Superior temporal gyrus (tissue), 1 donor: Measurements from ENCODE around the gene GABRG3.
A peak's percentile ranks its signal among the peaks of the same experiment; 100 is the strongest.

Source experiments
- DNase-seq: peaks from one replicate; pipeline ENCODE4 v3.0.0-alpha.2; 2016; ENCODE audit errors: extremely low spot score

GABRG3 gene

GRCh38 chr15:27064080-27064479 is 93.1 kb downstream of the GABRG3 start:
- no peak for DNase-seq

GRCh38 chr15:27065151-27065550 is 94.2 kb downstream of the GABRG3 start:
- DNase-seq = no peak

- DNase-seq = no peak
These were observed 94.8 kb downstream of the GABRG3 start for GRCh38 chr15:27065785-27066184.

- no peak for DNase-seq
These were observed 95.5 kb downstream of the GABRG3 start for GRCh38 chr15:27066446-27066845.

- DNase-seq = no peak
These were observed 96.2 kb downstream of the GABRG3 start for GRCh38 chr15:27067175-27067574.

GRCh38 chr15:27070841-27071240 is 99.9 kb downstream of the GABRG3 start:
- no peak for DNase-seq

DNA sequence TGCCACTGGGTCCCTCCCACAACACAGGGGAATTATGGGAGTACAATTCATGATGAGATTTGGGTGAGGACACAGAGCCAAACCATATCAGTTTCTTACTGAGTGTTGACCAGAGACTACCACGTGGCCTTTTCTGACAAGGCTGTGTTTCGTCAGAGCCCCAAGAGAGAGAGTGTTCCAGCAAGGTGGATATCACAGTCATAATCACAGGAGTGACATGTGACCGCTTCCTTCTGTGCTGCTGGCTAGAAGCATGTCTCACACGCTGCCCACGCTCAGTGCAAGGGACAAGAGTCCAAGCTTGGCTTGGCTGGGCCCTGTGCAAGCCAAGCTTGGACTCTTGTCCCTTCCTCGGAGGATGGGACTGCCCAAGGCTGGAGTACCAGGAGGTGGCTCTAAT is 103.2 kb downstream of the GABRG3 start:
- DNase-seq = no peak

DNA sequence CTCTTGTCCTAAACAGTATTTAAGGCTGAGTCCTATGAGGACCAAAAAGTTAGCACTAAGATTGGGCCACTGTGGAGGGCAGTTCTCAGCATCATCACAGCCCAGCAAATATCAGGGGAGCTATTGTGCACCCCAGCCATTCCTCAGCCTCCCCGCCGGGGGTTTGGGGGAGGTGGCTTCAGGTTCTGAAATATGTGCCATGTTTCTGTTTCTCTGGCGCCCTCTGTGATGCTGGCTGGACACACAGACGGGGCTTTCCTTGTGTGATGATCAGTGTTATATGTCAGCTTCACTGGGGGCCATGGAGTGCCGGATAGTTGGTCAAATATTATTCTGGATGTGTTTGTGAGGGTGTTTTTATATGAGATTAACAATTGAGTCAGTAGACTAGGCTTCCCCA is 106.8 kb downstream of the GABRG3 start:
- DNase-seq = no peak

DNA sequence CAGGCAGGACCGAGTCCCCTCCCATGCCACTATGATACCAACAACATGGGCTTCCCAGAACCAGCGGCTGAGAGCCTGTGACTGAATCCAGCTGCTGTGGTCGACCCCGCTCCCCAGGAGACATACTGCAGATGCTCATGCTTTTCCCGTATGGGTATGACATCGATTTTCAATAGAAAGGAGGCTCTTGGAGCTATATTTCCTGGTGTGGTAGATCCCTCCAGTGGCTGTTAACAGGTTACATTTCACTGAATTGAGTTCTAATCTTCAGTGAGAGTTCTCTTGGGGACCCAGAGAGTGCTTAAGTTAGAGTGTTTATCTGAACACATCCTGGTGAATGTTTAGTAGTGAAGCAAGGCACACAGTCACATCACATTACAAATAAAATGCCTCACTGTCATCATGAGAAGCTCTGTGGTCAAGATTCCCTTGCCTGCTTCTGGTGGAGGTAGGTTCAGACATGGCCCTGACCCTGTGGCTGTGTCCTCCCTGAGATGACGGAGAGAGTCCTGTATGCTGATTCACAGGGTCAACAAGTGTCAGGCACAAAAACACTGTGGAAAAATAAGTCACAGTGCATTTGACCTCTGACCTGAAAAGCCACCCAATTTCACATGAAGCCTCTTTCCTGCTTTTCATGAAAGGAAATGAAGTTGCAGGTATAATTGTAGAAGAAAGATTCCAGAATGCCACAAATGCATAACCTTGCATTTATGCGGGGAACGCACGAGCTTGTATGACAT is 110.9 kb downstream of the GABRG3 start:
- no peak for DNase-seq

DNA sequence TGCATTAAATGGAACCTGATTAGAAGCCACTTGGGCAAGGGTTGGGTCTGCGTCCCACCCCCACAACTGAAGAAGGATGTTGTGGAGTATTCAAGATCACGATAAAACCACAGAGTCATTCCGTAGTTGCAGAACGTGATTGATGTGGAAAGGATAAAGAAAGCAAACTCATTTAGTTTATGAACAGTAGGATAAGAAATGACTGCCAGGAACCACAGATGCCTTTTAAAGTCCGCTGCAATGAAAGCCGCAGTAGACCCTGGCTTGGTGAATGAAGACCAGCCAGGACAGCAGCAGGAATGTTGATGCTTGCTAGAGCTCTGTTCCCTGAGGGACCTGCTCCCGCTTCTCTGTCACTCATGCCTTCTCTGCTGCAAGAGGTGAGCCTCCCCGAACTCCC is 111.5 kb downstream of the GABRG3 start:
- no peak for DNase-seq

GRCh38 chr15:27084844-27085243 is 113.9 kb downstream of the GABRG3 start:
- no peak for DNase-seq

- DNase-seq = no peak
These were observed 115.2 kb downstream of the GABRG3 start for GRCh38 chr15:27086149-27086548.

GRCh38 chr15:27086805-27087204 is 115.8 kb downstream of the GABRG3 start:
- no peak for DNase-seq

- no peak for DNase-seq
These were observed 116.9 kb downstream of the GABRG3 start for GRCh38 chr15:27087651-27088583.

DNA sequence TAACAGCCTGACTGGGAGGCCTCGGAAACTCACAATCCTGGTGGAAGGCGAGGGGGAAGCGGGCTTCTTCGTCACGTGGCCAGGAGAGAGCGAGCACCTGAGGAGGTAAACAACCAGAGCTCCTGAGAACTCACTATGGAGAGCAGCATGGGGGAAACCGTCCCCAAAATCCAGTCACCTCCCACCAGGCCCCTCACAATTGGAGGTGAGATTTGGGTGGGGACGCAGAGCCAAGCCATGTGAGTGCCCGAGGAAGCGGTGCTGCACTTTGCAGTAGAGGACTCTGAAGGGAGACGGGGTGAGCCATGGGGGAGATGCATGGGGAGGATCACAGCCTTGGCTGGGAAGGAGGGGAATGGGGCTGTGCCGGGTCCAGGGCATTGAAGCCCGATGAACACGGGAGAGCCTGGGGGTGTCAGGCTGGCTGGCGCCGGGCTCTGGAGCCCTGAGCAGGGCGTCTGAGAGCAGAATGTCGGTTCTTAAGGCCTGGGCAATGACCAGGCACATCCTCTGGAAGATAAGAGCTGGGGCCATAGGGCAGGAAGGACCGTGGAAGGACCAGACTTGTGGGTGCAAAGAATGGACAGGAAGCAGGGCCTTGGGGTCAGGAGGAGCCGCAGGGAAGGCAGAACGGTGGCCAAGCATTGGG is 117.7 kb downstream of the GABRG3 start:
- DNase-seq = no peak

DNA sequence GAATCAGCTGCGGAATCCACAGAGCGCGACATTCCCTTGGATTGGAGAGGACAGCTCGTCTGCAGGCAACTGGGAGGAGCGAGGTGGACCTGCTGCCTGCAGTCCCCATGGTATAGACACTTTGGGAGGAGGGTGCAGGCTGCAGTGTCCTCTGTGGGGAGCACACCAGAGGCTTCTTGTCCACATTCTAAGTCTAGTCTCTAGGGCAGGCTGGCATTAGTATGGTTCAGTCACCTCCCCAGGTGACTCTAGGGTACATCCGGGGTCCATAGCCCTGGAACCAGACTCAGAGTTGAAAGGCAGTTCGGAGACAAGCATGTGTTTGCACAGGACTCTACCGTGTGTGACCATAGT is 118.2 kb downstream of the GABRG3 start:
- no peak for DNase-seq

- DNase-seq = no peak
These were observed 118.7 kb downstream of the GABRG3 start for GRCh38 chr15:27089676-27090075.

DNA sequence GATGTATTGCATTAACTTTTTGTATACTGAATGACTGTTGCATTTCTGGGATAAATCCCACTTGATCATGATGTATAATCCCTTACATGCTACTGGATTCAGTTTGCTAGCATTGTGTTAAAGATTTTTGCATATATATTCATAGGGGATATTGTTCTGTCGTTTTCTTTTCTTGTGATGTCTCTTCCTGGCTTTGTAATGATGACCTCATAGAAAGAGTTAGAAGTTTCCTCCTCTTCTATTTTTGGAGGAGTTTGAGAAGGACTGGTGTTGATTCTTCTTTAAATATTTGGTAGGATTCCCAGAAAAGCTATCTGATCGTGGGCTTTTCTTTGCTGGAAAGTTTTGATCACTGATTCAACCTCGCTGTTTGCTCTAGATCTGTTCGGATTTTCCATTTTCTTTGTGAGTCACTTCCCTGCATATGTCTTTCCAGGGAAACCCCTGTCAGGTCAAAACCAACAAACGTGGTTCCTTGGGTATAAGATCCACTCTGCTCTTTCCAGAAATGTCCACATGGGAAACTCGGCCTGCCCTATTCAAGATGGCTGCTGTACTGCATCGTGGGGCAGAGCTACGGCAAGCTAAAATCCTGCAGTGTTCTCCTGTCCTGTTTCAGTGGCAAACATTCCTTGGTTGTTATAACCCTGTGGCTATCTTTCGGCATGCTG is 120.4 kb downstream of the GABRG3 start:
- DNase-seq = peak; percentile 18

DNA sequence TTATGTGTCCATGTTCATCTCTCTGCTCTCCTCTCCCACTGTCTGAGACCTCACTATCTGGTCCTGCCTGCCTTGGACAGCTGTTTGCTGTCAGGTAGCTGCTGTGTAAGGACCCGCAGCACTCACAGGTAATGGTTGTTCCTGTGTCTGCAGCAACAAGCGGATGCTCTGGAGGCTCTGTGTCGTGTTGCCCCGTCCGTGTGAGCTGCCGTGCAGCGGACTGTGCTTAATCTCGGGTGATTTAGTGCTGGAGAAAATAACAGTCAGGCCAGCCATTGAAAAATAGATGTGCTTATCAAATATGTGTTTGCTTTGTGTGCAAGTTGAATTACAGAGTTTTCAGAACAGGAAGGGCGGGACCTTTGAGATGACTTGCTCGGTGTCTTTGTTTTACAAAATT is 121.4 kb downstream of the GABRG3 start:
- no peak for DNase-seq

GRCh38 chr15:27094235-27094634 is 123.3 kb downstream of the GABRG3 start:
- DNase-seq = no peak

GRCh38 chr15:27095886-27096624 is 125.1 kb downstream of the GABRG3 start:
- peak; percentile 37 for DNase-seq
